HG02588 (cell line): ENCODE results near the gene PFKP.

Experiments used
- ATAC-seq: cut with Tn5 transposase; IDR thresholded peaks from one replicate; pipeline ENCODE4 v1.9.1; 2021; ENCODE audit warnings: mild to moderate bottlenecking, moderate library complexity; ENCODE audit not compliant: unreplicated experiment

The PFKP gene

DNA sequence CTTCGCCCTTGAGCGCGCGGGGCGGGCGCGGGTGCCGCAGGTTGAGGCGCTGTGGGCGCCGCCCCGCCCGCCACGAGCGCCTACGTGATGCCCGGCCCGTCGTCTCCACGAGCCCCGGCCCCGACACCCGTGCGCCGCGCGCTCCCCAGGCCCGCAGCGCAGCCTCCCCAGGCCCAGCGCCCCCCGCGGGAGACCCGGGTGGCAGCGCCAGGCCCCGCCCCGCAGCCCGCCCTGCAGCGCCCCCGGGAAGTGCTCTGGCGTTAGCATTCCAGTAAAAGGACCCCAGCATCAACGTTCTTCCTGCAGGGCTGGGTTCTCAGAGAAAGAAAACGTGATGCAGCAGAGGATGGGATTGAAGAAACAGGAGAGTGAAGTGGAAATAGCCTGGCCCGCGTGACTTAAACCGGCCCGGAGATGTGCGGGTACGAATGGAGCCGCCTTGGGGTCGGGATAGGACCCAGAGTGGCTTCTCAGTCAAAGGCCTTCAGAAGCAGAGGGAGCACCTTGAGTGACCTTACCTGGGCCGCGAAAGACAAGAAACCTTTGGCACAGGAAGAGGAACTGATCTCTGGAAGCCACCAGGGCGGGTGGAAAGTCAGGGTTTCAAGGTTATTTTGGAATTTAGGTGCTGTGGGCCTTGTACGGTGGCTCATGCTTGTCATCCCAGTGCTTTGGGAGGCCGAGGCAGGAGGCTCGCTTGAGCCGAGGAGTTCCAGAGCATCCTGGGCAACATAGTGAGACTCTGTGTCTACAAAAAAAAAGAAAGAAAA is 1.8 kb downstream of the PFKP start:
- ATAC-seq: peak; percentile 31

DNA sequence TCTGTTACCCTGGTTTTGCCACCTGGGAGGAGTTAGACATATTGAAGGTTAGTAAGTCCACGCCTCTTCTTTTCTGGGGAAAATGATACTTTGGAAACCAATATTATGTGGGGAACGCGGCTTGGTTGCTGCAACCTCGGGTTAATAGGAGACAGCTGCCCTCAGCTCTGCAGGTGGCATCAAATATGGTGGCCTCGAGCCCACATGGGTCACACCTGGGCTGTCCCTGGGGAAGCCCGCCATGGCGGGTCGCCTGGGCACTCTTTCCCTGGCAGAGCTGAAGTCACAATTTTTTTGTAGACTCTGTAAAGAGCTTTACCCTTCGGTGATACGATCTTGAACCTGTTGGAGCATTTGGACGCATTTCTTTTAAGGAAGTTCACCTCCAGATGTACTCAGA is 2.5 kb downstream of the PFKP start:
- no peak for ATAC-seq

DNA sequence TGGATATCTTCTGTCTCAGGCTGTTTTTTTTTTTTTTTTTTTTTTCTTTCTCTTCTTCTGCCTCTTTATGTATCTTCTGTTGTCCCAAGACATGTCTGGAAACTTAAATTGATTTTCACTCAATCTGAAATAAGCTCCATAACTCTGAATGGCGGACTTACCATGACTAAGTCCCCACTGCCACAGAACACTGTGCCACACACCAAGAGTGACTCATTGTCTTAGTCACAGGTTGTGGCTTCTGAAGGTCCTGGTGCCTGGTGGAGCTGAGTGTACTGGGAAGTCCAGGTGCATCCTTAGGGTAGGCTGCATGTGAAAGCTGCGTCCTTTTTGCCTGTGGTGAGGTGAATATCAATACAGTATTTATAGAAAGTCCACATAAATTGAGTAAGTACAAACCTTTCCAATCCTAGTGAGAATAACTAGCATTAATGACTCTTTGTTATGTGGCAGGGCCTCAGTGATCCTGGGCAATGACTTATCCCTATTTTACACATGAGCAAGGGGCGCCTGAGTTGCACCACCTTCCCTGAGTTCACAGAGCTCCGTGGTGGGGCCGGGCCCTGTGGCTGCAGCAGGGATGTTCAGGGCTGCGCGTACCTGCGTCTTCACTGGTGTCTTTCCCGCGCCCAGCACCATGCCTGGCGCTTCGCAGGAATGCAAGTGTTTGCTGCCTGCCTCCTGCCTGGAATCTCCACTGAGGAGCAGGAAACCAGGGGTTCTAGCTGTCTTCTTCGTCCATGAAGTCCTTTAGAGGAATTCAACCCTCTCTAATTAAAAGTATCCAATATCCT is 4.3 kb downstream of the PFKP start:
- no peak for ATAC-seq

DNA sequence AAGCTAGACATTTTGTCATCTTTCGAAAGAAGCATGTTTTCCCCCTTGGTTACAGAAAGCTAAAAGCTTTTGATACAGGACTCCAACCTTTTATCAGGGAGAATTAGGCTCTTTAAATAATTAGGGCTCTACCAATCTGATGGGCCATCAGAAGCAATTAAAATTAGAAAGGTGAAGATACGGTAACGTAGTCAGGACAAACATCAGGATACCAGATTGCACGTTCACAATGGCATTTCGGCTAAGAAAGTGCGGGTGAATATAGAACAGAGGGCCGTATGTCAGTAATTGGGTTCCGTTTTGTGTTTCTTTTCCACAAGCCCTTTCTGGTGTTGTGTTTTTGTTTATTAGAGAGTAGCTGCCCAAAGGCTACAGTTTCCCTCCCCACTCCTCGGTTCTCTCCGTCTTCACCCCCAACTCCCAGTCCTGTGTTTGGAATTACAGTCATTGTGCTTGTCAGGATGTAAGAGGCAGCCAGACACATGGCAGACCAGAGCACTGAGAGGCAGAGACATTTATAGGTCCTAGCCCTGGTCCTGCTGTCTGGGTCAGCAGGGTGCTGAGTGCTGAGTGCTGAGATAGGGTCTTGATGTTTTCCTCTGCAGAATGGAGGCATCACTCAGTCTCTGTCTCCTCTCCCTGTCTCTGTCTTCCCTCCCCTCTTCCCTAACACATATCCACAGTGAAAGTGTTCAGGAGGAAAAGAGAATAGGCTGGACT is 5.5 kb downstream of the PFKP start:
- ATAC-seq: no peak

DNA sequence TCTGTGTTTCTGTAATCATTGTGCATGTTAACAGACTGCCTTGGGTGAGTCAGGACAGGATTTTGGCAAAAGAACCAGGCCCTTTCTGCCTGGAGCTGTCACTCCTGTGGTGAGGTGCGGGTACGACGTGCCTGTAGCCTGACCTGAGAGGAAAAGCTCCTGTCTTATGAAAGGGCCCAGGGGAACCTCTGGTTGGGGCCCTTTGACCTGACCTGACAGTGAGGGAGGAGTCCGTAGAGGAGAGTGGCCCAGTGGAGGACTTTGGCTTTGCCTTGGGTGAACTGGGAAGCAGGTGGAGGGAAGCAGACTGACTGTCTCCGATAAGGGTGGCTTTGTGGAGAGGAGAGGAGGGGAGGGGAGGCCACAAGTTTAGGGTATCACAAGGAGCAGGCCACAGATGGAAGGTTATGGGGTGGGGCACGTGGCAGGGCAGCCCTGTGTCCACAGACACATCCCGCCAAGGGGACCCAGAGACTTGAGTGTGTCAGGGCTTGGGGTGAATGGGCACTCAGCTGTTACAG is 6.9 kb downstream of the PFKP start:
- ATAC-seq: no peak

DNA sequence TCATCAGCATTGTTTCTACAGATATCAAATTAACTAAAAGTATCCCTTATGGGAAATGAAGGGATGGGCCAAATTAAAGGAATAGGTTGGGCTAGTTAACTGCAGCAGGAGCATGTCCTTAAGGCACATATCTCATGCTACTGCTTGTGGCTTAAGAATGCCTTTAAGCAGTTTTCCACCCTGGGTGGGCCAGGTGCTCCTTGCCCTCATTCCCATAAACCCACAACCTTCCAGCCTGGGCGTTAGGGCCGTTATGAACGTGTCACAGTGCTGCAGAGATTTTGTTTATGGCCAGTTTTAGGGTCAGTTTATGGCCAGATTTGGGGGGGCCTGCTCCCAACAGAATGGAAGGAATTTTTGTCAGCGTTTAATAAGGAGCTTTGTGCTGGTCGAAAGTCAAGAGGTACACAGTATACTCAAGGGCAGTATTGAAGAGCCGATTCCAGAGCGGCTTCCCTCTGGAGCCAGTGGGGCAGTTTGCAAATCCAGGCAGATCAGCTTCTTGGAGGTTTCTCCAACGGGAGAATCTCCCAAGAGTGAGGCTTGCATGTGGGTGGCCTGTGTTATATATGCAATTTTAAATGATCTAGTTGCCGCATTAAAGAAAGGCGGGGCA is 7.7 kb downstream of the PFKP start:
- ATAC-seq: no peak

DNA sequence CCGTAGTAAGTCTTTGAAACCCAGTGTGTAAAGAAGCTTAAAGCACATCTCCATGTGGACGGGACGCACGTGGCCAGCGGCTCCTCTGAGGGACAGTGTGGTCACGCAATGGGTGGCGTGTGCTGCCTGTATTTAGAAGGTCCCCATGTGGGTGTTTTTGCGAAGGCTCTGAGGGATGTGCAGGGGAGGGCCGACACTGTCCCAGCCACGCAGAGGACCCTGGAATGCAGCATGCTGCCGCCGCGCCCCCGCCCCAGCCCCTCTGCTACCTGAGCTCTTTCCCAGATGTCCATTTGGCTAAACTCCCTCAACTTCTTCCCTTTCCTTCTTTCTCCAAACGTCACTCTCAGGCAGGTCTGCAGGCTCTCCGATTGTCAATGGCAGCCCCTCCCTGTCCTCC is 8.8 kb downstream of the PFKP start:
- ATAC-seq: no peak

DNA sequence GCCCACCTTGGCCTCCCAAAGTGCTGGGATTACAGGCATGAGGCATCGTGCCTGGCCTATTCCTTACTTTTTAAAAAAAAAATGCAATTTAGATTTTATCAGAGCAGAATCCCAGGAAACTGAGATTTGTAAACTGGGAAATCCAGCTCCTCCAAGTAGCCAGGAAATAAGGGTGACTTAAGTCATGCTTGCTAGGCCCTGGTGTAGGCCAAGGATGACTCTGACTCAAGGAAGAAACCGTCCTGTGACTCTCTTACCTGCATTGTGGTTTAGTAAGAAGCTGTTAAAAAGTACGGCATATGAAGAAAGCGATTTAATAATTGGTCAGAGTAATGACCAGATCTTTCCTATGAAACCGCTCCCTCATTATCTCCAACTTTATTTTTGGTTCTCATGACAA is 10.2 kb downstream of the PFKP start:
- no peak for ATAC-seq

DNA sequence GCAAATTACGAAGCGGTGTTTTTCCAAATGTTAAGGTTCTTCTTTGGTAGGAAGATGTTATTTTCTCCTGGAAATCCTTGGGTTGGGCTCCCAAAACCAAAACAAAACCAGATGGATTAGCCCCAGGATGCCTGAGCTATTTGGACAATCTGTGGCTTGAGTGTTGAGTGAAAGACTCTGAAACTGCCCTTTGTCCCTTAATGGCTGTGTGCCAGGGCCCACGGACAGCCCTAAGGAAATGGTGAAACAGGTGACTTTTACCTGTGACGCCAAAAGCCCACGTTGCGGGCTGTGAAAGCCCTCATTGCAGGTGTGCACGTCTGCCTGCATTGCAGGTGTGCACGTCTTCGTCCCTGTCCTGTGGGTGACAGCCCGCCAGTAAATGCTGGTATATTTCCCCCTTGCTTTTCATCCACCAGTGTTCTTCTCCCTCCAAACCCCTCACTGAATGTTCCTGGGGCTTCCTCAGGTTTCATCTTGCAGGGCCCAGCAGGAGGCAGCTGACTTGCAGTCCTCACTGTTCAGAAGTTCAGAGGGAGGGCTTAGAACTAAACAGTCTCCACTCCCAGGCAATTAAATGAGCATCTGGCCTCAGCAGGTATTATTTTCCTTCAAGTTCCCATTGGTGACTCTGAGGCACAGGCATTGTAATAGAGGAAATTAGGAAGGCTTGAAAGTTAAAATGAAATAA is 10.7 kb downstream of the PFKP start:
- ATAC-seq: no peak

DNA sequence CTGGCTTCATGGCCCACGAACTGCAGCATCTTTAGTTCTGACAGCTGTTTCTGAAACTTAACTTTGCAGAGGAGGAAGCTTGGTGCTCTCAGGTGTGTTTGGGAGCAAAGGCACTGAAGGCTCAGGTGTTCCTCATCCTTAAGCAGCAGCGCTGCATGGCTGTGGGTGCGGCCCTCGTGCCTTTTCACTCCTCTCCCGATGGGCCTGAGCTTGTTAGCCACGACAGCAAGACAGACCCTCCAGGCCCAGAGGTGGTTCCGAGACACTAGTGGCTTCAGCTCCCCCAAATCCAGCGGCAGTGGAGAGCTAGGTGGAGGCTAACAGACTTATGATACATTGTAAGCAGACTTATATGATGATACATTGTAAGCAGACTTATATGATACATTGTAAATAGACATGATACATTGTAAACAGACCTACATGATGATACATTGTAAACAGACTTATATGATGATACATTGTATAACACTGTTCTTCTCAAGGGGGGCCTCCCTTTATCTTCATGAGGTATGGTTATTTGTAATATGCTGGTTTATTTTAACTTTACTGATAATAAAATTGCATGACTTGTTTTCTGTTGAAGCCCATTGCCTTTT is 14.1 kb downstream of the PFKP start:
- no peak for ATAC-seq

DNA sequence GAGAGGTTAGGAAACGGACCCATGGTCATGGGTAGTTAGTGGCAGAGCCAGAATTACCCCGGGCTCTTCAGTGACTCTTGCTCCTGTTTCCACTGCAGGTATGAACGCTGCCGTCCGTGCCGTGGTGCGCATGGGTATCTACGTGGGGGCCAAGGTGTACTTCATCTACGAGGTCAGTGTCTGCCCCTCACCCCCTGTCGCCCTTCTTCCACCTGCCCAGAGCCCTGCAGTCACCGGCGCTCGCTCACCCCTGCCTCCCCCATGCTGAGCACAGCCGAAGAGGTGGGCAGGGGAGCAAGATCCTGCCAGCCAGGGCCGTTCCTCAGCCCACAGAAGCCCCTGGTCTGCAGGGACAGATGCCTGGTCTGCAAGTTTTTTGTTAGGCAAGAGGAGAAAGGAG is 14.9 kb downstream of the PFKP start:
- ATAC-seq: no peak

DNA sequence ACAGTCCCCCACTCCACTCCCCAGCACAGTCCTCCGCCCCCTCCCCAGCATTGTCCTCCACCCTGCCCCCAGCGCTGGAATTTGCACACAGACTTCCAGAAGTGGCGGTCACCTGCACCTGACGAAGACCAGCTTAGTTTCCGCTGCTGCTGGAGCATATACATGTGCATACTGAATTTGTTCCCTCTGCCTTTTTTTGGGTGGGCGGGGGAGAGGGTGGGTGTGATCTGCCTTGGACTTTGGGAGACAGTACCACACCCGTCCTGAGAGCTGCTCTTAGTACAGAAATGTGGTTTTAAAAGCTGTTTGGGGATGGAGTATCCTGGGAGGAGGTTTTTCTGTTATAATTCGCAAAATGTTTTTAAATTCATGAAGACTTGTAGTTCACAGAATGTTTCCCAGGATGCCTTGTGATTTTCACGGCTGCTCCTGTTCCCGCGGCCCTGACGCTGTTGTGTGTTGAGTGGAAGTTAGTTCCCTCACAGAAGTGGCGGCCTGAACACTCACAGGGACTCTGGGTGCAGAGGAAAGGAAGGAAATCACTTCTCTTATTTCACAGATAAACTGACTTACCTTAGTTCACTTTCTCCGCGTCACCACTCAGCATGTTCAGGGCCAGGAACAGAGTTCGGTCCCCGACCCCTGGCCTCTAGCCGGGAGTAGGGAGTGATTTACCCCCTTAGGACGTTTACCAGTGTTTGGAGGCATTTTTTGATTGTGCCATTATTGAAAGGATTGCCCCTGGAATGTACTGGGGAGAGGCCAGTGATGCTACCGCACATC is 18.6 kb downstream of the PFKP start:
- ATAC-seq: no peak

DNA sequence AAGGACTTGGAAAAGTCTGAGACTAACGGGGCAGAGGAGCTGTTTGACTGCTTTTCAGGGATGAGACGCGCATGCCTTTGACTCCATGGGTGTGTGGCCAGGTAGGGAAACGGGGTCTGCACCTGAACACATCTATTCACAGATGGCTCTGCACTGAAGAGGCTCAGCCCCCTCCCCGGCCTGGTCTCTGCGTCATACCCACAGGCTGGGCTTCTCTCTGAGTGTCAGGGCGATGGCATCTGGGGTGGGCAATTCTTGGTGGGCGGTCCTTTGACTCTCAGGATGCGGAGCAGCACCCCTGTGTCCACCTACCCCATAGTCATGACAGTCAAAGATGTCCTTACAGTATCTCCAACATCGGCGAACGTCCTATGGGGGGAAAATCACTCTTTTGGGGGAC is 23.0 kb downstream of the PFKP start:
- ATAC-seq: no peak

DNA sequence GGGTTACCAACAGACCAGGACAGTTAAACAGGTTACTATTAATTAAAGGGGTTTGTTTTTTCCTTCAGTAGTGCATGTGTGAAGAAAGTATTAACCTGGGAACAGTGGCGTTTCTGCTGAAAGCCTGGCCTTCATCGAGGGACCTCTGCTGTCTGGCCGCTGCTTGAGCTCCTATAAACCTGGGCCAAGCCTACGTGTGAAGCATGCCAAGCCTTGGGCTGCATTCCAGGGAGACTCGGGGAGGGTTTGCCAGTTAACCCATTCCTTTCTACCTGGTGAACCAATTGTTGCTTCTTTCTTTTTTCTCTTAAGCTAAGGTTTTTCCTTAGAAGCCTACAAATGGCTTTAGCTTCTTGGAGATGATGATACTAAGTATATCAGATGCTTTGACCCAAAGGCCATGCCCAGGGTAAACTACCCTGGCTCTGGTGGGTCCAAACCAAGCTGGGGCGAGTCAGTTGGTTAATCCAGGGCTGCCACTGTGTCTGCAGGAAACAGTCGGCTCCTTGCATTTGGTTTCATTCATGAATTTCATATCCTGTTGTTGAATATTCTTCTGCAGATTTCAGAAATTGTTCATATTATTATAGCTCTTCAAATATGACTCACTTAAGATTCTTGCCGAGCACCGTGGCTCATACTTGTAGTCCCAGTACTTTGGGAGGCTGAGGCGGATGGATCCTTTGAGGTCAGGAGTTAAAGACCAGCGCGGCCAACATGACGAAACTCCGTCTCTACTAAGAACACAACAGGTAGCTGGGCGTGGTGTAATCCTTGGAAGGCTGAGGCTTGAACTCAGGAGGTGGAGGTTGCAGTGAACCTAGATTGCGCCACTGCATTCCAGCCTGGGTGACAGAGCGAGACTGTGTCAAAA is 23.8 kb downstream of the PFKP start:
- ATAC-seq: no peak

DNA sequence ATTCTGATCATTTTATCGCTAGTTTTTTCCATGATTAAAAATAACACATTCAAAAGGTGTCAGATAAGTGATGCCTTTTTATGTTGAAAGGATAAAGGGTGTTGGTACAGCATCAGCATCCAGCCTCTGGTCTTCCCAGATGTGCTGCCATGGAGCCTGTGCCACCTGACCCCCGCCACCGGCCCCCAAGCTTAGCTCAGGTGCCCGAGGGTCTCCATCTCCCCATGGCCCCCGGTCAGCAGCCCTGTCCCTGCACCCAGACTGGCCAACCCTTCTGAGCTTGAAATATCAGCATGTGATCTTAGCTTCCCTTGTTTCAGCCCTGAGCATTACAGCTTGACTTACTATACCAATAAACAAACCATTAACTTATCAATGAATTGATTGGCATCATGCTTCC is 24.6 kb downstream of the PFKP start:
- ATAC-seq: no peak

DNA sequence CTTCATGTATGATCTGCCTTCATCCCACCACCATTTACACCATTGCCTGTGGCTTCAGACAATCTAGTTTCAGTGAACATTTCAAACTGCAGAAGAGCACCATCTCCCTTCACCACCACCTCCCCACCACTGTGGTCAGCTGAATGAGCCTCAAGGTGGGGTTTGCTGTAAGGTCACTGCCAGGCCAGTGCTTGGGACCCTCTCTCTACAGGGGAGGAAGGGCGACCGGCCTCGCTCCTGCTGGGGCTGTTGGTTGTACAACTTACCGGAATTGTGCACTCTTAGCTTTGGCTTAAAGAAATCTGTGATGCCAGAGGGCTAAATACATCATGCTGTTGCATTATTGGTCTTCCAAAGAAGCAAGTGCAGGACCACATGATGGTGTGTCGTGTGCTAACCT is 26.6 kb downstream of the PFKP start:
- ATAC-seq: no peak

DNA sequence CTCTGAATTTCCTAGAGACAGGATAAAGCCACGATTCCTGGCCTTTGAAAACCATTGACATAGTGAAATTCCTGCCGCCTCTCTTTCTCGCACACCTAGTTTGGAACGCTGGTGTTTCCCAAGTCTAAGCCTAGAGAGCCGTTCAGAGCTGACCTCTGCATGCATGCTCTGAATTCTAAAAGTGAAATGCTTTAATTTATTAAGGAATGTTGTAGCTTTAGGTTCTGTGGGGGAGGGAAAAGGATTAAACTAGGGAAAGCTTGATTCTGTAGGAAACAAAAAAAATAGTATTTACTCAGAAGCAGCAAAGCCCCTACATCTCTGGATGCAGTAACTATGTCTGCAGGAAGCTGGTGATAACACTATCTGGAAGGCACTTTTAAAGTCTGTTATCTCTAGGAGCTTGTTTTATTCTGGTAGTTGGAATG is 27.3 kb downstream of the PFKP start:
- ATAC-seq: no peak

DNA sequence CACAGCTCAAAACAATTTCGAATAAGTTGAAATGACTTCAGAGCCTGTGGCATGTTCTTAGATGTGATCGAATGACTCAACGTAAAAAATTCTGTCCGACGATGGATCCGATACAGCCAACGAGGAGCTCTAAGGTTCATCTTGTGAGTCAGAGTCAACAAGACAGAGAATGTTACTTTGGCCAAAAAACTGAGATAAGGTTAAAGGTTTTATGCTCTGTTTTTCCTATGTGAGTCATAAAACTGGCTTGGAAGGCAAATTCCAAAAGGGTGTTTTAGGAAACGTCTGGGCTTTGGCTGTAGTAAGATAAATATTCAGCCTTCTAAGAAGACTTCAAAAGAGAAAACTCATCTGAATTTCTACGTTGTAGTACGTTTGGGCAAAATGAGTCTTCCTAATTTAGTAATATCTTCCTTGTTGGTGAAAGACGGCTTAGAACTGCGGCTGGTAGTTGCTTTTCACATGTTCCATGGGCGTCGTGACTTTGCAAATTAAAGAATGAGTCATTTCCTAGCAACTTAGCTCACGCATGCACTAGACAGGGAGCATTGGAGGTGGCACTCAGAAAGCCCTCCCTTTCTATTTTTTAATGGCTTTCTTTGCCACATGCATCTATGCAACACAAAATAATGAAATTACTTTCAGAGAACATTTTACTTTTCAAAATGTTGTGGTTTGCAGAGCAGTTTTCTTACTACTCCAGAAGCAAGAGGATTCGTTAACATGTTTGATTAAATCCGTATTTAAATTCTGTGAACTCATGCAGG is 28.2 kb downstream of the PFKP start:
- ATAC-seq: no peak
